Sigmoid colon (tissue), 4 donors: Measurements from ENCODE around the gene ZNF585A.

Experiments used
- CTCF ChIP-seq, 4 experiments: fragments of 450-650 bp in 3 of 4; fragments of 200-600 bp in 1 of 4; IDR thresholded peaks; one replicate each; pipeline ENCODE4 v1.5.1; 2016 to 2019; ENCODE audit warnings: antibody characterized with exemption in 4 of 4, mild to moderate bottlenecking in 3 of 4, moderate library complexity in 2 of 4
- POLR2A ChIP-seq, 2 donors: fragments of 450-650 bp; IDR thresholded peaks; one replicate each; pipeline ENCODE4 v1.6.1; 2016; ENCODE audit warnings: antibody characterized with exemption in 2 of 2, mild to moderate bottlenecking in 2 of 2, moderate library complexity in 2 of 2
- POLR2AphosphoS5 ChIP-seq, 4 donors: sonication (generic); formaldehyde crosslinking; IDR thresholded peaks; one replicate each; pipeline ENCODE4 v1.6.1; 2017; ENCODE audit warnings: antibody characterized with exemption in 4 of 4

- TF ChIP-seq CTCF (IDR thresholded peaks at IDR 0.05) (no peak), POLR2A (IDR thresholded peaks at IDR 0.05) (no peak), POLR2AphosphoS5 (IDR thresholded peaks at IDR 0.05) (no peak)
These were observed 36.4 kb downstream of the ZNF585A start for GRCh38 chr19:37136111-37136510.
